ENCODE data around the gene GRIP1. TPM values are rescaled to one million over a fixed set of nuclear protein-coding genes. Genes with fewer than 3 reads are reported as not detected.

The GRIP1 gene
- total RNA-seq, 4 donors from 2014 or later: 0.18 to 2.1 (median 0.34) TPM

GRCh38 chr12:66603461-66603860, 75.4 kb downstream of the GRIP1 start:
- no peak for ATAC-seq
- in situ Hi-C loops (cut with MboI; ENCODE audit: low sequenced_read_pairs in 4 of 4): loop anchor here in 1 of 4 donors (25.0 kb wide), 1 partner anchor 91 kb away; no protein-coding TSS in a partner anchor
- TF ChIP-seq CTCF (IDR thresholded peaks at IDR 0.05 in 4 of 5, conservative IDR thresholded peaks at IDR 0.05 in 1 of 5): no peak
- TF ChIP-seq POLR2A (IDR thresholded peaks at IDR 0.05): no peak
- Histone ChIP-seq H3K27me3 (no peaks in the 10 kb centered on the region), H3K9me3 (no peaks in the 10 kb centered on the region), H3K4me1 (no peaks in the 10 kb centered on the region), H3K36me3 (no peaks in the 10 kb centered on the region), H3K27ac (no peak overlapping the region), H3K4me3 (no peak overlapping the region)
- no peak for DNase-seq
- intact Hi-C loops (cut with DNase I; ENCODE audit: low total_unique reads): no loop called here

- ATAC-seq: no peak
- no peak for DNase-seq
- no peak overlapping the region for H3K27ac ChIP-seq
- H3K9me3 ChIP-seq: no peaks in the 10 kb centered on the region
- intact Hi-C loops (cut with DNase I; ENCODE audit: low total_unique reads): no loop called here
- no peaks in the 10 kb centered on the region for H3K36me3 ChIP-seq
- no peaks in the 10 kb centered on the region for H3K4me1 ChIP-seq
- TF ChIP-seq POLR2A (IDR thresholded peaks at IDR 0.05): no peak
- no peak for TF ChIP-seq CTCF (IDR thresholded peaks at IDR 0.05 in 4 of 5, conservative IDR thresholded peaks at IDR 0.05 in 1 of 5)
- no peaks in the 10 kb centered on the region for H3K27me3 ChIP-seq
- in situ Hi-C loops (cut with MboI; ENCODE audit: low sequenced_read_pairs in 4 of 4): loop anchor here in 1 of 4 donors (25.0 kb wide), 1 partner anchor 90 kb away; no protein-coding TSS in a partner anchor
- no peak overlapping the region for H3K4me3 ChIP-seq
Measured at GRCh38 chr12:66602483-66603143, 76.3 kb downstream of the GRIP1 start.

- intact Hi-C loops (cut with DNase I; ENCODE audit: low total_unique reads) (no loop called here), in situ Hi-C loops (cut with MboI; ENCODE audit: low sequenced_read_pairs in 4 of 4) (loop anchor here in 1 of 4 donors (25.0 kb wide), 1 partner anchor 89 kb away; no protein-coding TSS in a partner anchor)
- Histone ChIP-seq H3K9me3 (no peaks in the 10 kb centered on the region), H3K36me3 (no peaks in the 10 kb centered on the region), H3K27me3 (no peaks in the 10 kb centered on the region), H3K4me1 (no peaks in the 10 kb centered on the region), H3K4me3 (no peak overlapping the region), H3K27ac (no peak overlapping the region)
- ATAC-seq (no peak), DNase-seq (no peak)
- TF ChIP-seq CTCF (IDR thresholded peaks at IDR 0.05 in 4 of 5, conservative IDR thresholded peaks at IDR 0.05 in 1 of 5): no peak
- no peak for TF ChIP-seq POLR2A (IDR thresholded peaks at IDR 0.05)
Measured at GRCh38 chr12:66600903-66601302, 78.0 kb downstream of the GRIP1 start.

- Histone ChIP-seq H3K27ac (no peak overlapping the region), H3K9me3 (no peaks in the 10 kb centered on the region), H3K27me3 (no peaks in the 10 kb centered on the region), H3K36me3 (no peaks in the 10 kb centered on the region), H3K4me3 (no peak overlapping the region), H3K4me1 (no peaks in the 10 kb centered on the region)
- ATAC-seq: no peak
- in situ Hi-C loops (cut with MboI; ENCODE audit: low sequenced_read_pairs in 4 of 4) (loop anchor here in 1 of 4 donors (25.0 kb wide), 1 partner anchor 88 kb away; no protein-coding TSS in a partner anchor), intact Hi-C loops (cut with DNase I; ENCODE audit: low total_unique reads) (no loop called here)
- TF ChIP-seq POLR2A (IDR thresholded peaks at IDR 0.05): no peak
- TF ChIP-seq CTCF (IDR thresholded peaks at IDR 0.05 in 4 of 5, conservative IDR thresholded peaks at IDR 0.05 in 1 of 5): no peak
- DNase-seq: no peak
Measured at GRCh38 chr12:66599816-66600215, 79.1 kb downstream of the GRIP1 start.
